Limb (tissue), 2 donors: ENCODE measurements around the gene KCNC1.
A peak's percentile ranks its signal among the peaks of the same experiment; 100 is the strongest.

Experiments used
- DNase-seq, 2 donors: peaks; one replicate each; pipeline ENCODE4 v3.0.0-alpha.2; 2016; ENCODE audit errors: extremely low spot score in 2 of 2

The KCNC1 gene

GRCh38 chr11:17714870-17715269, 19.7 kb upstream of the KCNC1 start:
- DNase-seq = no peak

GRCh38 chr11:17716807-17717206, 17.8 kb upstream of the KCNC1 start:
- no peak for DNase-seq

GRCh38 chr11:17718015-17718414, 16.6 kb upstream of the KCNC1 start:
- DNase-seq = no peak

GRCh38 chr11:17718510-17718962, 16.0 kb upstream of the KCNC1 start:
- DNase-seq = no peak

DNA sequence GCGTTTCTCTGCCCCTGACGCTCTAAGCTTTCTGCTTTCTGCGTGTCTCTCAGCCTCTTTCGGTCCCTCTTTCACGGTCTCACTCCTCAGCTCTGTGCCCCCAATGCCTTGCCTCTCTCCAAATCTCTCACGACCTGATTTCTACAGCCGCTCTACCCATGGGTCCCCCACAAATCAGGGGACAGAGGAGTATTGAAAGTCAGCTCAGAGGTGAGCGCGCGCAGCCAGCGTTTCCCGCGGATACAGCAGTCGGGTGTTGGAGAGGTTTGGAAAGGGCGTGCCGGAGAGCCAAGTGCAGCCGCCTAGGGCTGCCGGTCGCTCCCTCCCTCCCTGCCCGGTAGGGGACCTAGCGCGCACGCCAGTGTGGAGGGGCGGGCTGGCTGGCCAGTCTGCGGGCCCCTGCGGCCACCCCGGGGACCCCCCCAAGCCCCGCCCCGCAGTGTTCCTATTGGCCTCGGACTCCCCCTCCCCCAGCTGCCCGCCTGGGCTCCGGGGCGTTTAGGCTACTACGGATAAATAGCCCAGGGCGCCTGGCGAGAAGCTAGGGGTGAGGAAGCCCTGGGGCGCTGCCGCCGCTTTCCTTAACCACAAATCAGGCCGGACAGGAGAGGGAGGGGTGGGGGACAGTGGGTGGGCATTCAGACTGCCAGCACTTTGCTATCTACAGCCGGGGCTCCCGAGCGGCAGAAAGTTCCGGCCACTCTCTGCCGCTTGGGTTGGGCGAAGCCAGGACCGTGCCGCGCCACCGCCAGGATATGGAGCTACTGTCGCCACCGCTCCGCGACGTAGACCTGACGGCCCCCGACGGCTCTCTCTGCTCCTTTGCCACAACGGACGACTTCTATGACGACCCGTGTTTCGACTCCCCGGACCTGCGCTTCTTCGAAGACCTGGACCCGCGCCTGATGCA, 15.3 kb upstream of the KCNC1 start, which contains the start of gene MYOD1:
TSS of gene MYOD1 (plus strand) at position 544 of the 910 bp plus-strand sequence. CDS start at position 756, 212 bp downstream.
- peak in 1 of 2 donors; percentile 74 for DNase-seq

DNA sequence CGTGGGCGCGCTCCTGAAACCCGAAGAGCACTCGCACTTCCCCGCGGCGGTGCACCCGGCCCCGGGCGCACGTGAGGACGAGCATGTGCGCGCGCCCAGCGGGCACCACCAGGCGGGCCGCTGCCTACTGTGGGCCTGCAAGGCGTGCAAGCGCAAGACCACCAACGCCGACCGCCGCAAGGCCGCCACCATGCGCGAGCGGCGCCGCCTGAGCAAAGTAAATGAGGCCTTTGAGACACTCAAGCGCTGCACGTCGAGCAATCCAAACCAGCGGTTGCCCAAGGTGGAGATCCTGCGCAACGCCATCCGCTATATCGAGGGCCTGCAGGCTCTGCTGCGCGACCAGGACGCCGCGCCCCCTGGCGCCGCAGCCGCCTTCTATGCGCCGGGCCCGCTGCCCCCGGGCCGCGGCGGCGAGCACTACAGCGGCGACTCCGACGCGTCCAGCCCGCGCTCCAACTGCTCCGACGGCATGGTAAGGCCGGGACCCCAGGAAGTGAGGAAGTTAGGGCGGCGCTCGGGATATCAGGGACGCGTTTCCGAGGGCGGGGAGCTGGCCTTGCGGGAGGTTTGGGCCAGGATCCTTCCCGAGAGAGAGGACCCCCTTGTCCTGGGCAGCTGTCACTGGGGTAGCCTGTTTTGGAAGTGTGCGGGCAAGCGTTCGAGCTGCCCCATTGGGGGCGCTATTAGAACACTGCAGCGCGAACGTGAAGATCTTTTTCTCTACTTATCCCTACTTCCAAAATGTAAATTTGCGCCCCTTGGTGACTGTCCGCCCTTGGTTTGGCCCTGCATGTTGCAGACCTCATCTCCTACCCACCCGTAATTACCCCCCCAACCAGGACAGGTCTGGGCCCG, 14.4 kb upstream of the KCNC1 start:
- DNase-seq = peak in 1 of 2 donors; percentile 58

GRCh38 chr11:17720796-17721171, 13.8 kb upstream of the KCNC1 start:
- peak in 1 of 2 donors; percentile 50 for DNase-seq

GRCh38 chr11:17721242-17721999, 13.2 kb upstream of the KCNC1 start:
- no peak for DNase-seq

GRCh38 chr11:17722000-17722643, 12.5 kb upstream of the KCNC1 start:
- peak in 1 of 2 donors; percentile 31 for DNase-seq

DNA sequence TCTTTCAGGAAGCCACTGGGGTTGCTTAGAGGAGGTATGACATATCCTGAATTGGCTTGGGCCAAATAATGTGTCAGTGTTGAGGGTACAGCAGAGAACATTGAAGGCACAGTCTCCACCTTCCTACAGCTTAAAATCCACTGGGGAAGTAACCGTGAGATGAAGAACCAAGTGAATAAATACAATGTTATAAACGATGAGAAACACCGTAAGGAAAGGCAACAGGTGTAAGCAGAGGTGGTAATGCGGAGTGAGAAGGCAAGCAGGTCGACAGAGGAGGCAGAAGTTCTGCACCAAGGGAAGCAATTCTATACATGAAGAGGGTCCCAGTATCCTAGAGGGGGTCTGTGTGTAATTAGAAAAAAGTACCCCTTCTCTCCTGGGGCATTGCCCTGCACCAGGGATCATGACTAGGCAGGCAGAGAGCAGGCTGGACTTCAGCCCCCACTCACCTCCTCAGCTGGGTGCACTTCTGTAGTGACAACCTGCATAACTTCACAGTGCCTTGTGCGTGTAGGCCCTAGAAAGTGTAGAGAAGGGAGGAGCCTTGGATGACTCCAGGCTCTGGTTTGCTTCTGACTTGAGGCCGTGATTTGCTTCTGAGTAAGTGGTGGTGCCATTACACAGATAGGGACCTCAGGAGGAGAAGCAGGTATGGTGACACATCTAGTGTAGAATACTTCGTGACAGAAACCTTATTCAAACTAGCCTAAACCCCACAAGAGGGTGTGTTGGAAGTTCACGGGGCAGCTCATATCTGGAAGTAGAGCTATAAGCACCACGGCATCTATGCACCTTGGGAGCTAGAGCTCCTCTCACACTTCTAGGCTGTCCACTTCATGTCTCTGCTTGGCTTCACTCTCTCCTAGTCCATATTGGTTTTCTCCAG, 10.3 kb upstream of the KCNC1 start:
- no peak for DNase-seq

DNA sequence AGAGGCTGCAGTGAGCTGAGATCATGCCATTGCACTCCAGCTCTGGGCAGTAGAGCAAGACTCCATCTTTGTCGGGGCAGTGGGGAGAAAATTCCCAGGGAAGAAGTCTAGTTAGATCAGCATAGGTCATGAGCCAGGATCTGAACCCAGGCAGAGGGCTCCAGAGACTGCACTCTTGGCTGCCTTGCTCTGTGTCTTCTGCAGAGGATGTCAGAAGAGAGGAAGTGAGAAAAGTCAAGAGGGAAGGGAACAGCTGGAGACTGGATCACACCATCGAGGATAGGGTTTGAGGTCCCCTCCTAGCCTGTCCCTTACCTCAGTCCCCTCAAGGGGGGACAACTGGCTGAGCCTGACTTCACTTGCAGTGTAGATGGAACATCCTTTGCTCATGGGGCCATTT, 9.4 kb upstream of the KCNC1 start:
- DNase-seq = no peak

DNA sequence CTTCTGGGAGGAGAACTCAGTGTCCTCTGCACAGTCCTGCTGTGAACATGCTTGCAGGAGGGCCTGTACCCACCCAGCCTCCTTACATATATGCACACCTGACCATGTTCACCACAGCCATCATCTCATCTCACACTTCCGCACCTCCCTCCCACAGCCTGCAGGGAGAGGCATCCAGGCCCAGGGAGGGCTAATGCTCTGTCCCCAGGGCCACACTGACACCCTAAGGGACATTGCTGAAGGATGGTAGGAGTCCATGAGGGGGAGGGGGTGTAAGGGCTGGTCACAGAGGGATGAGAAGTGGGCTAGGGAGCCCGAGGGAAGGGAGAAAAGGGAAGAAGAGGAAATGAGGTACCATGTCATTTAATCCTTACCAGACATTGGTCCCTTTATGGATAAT, 4.4 kb upstream of the KCNC1 start:
- no peak for DNase-seq

DNA sequence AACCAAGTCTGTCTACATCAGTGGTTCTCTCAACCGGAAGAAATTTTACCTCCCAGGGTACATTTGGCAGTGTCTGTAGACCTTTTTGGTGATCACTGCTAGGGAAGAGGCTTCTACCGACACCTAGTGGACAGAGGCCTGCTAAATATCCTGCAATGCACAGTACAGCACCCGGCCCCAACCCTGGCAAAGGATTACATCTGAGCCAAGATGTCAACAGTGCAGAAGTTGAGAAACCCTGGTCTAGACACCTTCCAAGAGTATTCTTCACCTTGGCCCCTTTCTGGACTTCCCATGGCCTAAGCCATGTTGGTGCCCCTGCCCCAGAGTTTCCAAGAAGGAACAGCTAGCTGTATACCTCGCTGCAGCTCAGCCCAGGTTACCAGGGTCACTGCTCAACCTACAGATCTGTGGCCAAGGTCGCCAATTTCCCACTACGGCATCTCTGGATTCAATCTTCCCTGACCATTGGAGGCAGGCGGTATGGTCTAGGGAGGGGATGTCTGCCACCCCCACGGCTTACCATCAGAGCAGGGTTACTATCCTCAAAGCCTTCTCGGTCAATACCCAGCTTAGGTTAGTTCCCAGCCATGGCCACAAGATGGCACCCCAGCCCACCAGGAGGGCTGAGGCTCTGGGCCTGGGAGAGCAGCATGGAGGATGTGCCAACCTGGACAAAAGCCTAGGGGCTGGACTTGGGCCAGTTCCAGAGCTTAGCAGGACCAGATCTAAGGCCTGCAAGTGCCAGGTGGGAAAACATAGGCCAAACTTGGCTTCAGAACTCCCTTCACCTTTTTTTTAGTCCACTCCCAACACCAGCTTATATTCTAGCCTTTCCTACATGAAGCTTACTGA, 3.7 kb upstream of the KCNC1 start:
- DNase-seq = peak; percentile 81 to 91

GRCh38 chr11:17733261-17733660, 1.3 kb upstream of the KCNC1 start:
- DNase-seq = no peak

GRCh38 chr11:17734986-17735817, 621 bp downstream of the KCNC1 start:
- peak; percentile 66 to 88 for DNase-seq

DNA sequence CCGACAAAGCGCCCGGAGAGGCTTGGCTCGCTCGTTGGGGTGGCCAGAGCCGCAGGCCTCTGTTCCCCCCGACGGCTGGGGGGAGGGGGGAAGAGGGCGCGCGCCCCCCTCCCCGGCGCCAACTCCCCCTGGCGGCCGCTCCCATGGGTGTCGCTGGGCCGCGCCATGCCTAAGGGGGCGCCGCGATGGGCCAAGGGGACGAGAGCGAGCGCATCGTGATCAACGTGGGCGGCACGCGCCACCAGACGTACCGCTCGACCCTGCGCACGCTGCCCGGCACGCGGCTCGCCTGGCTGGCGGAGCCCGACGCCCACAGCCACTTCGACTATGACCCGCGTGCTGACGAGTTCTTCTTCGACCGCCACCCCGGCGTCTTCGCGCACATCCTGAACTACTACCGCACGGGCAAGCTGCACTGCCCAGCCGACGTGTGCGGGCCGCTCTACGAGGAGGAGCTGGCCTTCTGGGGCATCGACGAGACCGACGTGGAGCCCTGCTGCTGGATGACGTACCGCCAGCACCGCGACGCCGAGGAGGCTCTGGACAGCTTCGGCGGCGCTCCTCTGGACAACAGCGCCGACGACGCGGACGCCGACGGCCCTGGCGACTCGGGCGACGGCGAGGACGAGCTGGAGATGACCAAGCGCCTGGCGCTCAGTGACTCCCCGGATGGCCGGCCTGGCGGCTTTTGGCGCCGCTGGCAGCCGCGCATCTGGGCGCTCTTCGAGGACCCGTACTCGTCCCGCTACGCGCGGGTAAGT, 1.4 kb downstream of the KCNC1 start:
- peak in 1 of 2 donors; percentile 70 for DNase-seq

DNA sequence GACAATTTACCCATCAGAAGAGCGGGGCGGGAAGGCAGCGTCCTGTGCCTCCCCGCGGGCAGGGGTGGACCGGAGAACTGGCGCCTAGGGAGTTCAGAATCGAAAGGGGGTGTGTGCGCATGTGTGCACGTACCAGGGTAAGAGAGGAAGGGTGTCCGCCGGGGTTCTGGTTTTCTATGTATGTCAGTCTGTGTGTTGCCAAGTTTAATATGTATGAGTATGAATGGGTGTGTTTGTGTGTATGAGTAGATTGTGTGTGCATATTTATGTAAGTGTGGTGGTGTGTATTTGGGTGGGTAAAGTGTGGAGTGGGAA, 2.0 kb downstream of the KCNC1 start:
- DNase-seq = peak in 1 of 2 donors; percentile 31
